NCI-H2029 (cell line): Measurements from ENCODE around the gene KRTAP4-11.
"Not testable (repeated sequence)": the region's sequence is repeated elsewhere in the genome, so short reads cannot be mapped to it uniquely, and the experiment has no call there.

Experiments
- DNase-seq: peaks from one replicate; lab custom pipeline; 2025; lab: John Stamatoyannopoulos, UW

The KRTAP4-11 gene

GRCh38 chr17:41123991-41124371, 5.8 kb upstream of the KRTAP4-11 start, which contains the start of gene KRTAP4-12:
Gene KRTAP4-12, minus strand, starts transcription at chr17:41124182. Its CDS starts 60 bp downstream, at chr17:41124122.
- DNase-seq, result not testable (repeated sequence)

GRCh38 chr17:41123292-41123990, 5.3 kb upstream of the KRTAP4-11 start:
- DNase-seq, result not testable (repeated sequence)

- DNase-seq, result no peak
Measured at GRCh38 chr17:41121742-41122141, 3.6 kb upstream of the KRTAP4-11 start.

GRCh38 chr17:41119696-41120690, 1.8 kb upstream of the KRTAP4-11 start:
- not testable (repeated sequence) for DNase-seq

- DNase-seq, result no peak
Measured at GRCh38 chr17:41118721-41119120, 548 bp upstream of the KRTAP4-11 start.

GRCh38 chr17:41116297-41116696, 1.9 kb downstream of the KRTAP4-11 start:
- no peak for DNase-seq

GRCh38 chr17:41111151-41111885, 6.9 kb downstream of the KRTAP4-11 start:
- DNase-seq, result no peak

GRCh38 chr17:41108728-41109386, 9.3 kb downstream of the KRTAP4-11 start:
- DNase-seq, result not testable (repeated sequence)

- DNase-seq, result no peak
Measured at GRCh38 chr17:41107941-41108450, 10.2 kb downstream of the KRTAP4-11 start.

GRCh38 chr17:41105347-41105746, 12.8 kb downstream of the KRTAP4-11 start, which contains the start of gene KRTAP4-9:
Gene KRTAP4-9, plus strand, starts transcription at chr17:41105389. Its CDS starts 0 bp downstream, at chr17:41105389.
- DNase-seq, result not testable (repeated sequence)

- DNase-seq, result not testable (repeated sequence)
Measured at GRCh38 chr17:41104386-41105038, 13.7 kb downstream of the KRTAP4-11 start.

- no peak for DNase-seq
Measured at GRCh38 chr17:41103896-41104295, 14.3 kb downstream of the KRTAP4-11 start.

GRCh38 chr17:41101586-41102259, 16.4 kb downstream of the KRTAP4-11 start, which contains the start of gene KRTAP4-16:
Gene KRTAP4-16, minus strand, starts transcription at chr17:41102209. Its CDS starts 0 bp downstream, at chr17:41102209.
- no peak for DNase-seq

GRCh38 chr17:41099682-41100480, 18.3 kb downstream of the KRTAP4-11 start:
- DNase-seq, result not testable (repeated sequence)

- DNase-seq, result no peak
Measured at GRCh38 chr17:41098481-41098880, 19.7 kb downstream of the KRTAP4-11 start.

- DNase-seq, result no peak
Measured at GRCh38 chr17:41098042-41098441, 20.1 kb downstream of the KRTAP4-11 start, which contains the start of gene KRTAP4-8. Gene KRTAP4-8, minus strand, starts transcription at chr17:41098142. Its CDS starts 58 bp downstream, at chr17:41098084.

- DNase-seq, result no peak
Measured at GRCh38 chr17:41096055-41096454, 22.1 kb downstream of the KRTAP4-11 start.

GRCh38 chr17:41088760-41089352, 29.3 kb downstream of the KRTAP4-11 start:
- DNase-seq, result not testable (repeated sequence)
